Osteoblast (primary cell): ENCODE data around the gene EBF4. TPM values are rescaled to one million over a fixed set of nuclear protein-coding genes. Genes with fewer than 3 reads are reported as not detected.

ENCODE experiments used
- DNase-seq: peaks from one replicate; pipeline ENCODE4 v3.0.0; 2011; ENCODE audit warnings: low spot score, mixed read lengths; ENCODE audit not compliant: insufficient read length; ENCODE audit errors: missing footprints
- H2AFZ ChIP-seq: 2 replicates; pipeline ENCODE4 v1.6.0; 2011; ENCODE audit warnings: mild to moderate bottlenecking, low read length
- H3K27ac ChIP-seq: 2 replicates; pipeline ENCODE4 v1.5.1; 2011; ENCODE audit warnings: mild to moderate bottlenecking, low read depth, low read length, moderate library complexity
- H3K27me3 ChIP-seq: 2 replicates; pipeline ENCODE4 v1.6.0; 2012; ENCODE audit warnings: mild to moderate bottlenecking, control low read depth, inconsistent platforms, low read length, moderate library complexity; ENCODE audit not compliant: insufficient read depth
- H3K36me3 ChIP-seq: 2 replicates; pipeline ENCODE4 v1.5.1; 2011; ENCODE audit warnings: mild to moderate bottlenecking, low read length, control low read depth, moderate library complexity; ENCODE audit not compliant: insufficient read depth
- H3K4me1 ChIP-seq: 2 replicates; pipeline ENCODE4 v1.5.1; 2011; ENCODE audit warnings: mild to moderate bottlenecking, low read length, control low read depth, moderate library complexity; ENCODE audit not compliant: insufficient read depth
- H3K4me2 ChIP-seq: 2 replicates; pipeline ENCODE4 v1.6.0; 2011; ENCODE audit warnings: mild to moderate bottlenecking, low read length; ENCODE audit not compliant: insufficient read depth
- H3K4me3 ChIP-seq: fragments of 200-600 bp; sonication (generic); 3 replicates; pipeline ENCODE4 v1.5.1; 2012; ENCODE audit warnings: mild to moderate bottlenecking, low read length, inconsistent platforms; ENCODE audit not compliant: insufficient read depth
- H3K79me2 ChIP-seq: 2 replicates; pipeline ENCODE4 v1.6.0; 2012; ENCODE audit warnings: mild to moderate bottlenecking, low read length, control low read depth, inconsistent platforms; ENCODE audit not compliant: insufficient read depth
- H3K9me3 ChIP-seq: 2 replicates; pipeline ENCODE4 v1.5.1; 2011; ENCODE audit warnings: low read depth, low read length, control low read depth
- H4K20me1 ChIP-seq: 2 replicates; pipeline ENCODE4 v1.6.0; 2012; ENCODE audit warnings: mild to moderate bottlenecking, low read length, control low read depth; ENCODE audit not compliant: insufficient read depth
- total RNA-seq: library from RNA; depleted of rRNA; stranded (reverse); fragments of >200 nt; gene quantifications from 2 replicates; pipeline ENCODE4 v1.2.3, GENCODE V29; 2012
- TF ChIP-seq, protein P1 (sequence below): IDR thresholded peaks from 2 replicates; pipeline ENCODE4 v1.5.1; 2011; ENCODE audit warnings: mild to moderate bottlenecking, low read depth, low read length, moderate library complexity; ENCODE audit errors: extremely low read depth

The EBF4 gene
- total RNA-seq, 1 donor, result under 0.01 TPM

DNA sequence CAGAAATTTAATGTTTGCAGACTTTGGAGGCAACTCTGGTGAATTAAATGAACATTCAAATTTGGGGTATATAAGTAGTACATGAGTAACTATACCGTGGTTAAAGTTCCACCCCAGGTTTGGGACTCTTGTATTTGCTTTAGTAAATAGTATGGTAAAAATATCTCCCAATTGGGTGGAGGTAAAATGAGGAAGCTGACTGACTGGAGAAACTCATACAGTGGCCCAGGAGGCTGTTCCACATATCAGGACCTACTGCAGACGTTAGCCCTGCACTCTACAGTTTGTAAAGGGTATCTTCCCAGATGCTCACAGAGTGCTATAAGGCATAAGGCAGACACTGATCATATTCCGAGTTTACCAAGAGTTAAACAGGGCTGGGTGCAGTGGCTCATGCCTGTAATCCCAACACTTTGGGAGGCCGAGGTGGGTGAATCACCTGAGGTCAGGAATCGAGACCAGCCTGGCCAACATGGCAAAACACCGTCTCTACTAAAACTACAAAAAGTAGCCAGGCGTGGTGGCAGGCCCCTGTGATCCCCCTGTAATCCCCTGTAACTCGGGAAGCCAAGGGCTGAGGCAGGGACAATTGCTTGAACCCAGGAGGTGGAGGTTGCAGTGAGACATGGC is 54.2 kb downstream of the EBF4 start:
- Histone ChIP-seq H3K36me3 (no peaks in the 10 kb centered on the region), H3K4me3 (no peak overlapping the region), H3K79me2 (no peaks in the 10 kb centered on the region), H3K4me1 (peaks cover 6% of the 10 kb centered on the region), H3K27me3 (peaks cover 56% of the 10 kb centered on the region), H3K27ac (no peak overlapping the region), H3K4me2 (no peak overlapping the region), H2AFZ (no peak overlapping the region), H3K9me3 (no peaks in the 10 kb centered on the region), H4K20me1 (no peaks in the 10 kb centered on the region)
- DNase-seq, result peak; percentile 58
- TF ChIP-seq, protein P1, sequence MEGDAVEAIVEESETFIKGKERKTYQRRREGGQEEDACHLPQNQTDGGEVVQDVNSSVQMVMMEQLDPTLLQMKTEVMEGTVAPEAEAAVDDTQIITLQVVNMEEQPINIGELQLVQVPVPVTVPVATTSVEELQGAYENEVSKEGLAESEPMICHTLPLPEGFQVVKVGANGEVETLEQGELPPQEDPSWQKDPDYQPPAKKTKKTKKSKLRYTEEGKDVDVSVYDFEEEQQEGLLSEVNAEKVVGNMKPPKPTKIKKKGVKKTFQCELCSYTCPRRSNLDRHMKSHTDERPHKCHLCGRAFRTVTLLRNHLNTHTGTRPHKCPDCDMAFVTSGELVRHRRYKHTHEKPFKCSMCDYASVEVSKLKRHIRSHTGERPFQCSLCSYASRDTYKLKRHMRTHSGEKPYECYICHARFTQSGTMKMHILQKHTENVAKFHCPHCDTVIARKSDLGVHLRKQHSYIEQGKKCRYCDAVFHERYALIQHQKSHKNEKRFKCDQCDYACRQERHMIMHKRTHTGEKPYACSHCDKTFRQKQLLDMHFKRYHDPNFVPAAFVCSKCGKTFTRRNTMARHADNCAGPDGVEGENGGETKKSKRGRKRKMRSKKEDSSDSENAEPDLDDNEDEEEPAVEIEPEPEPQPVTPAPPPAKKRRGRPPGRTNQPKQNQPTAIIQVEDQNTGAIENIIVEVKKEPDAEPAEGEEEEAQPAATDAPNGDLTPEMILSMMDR, result no peak

DNA sequence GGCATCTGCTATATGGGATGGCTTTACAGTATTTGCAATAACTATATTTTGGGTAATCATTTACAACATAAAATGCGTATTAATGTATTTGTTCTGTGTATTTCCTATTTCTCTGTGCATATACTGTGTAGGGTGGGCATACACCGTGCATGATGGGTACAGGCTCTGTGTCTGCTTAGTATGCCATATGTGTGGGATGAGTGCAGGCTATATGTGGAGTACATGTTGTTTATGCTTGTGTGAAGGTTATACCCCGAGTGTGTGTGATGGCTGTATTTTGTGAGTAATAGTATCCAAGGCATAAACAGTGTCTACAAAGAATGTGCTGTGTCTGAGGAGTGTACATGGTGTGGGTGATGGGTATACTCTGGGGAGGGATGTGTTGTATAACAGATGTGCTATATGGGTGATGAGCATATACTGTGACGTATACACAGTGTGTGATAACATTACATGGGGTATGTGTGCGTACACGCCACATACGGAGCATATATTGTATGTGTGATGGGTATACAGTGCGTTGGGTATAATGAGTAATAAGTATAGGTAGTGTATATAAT is 55.2 kb downstream of the EBF4 start:
- Histone ChIP-seq H3K9me3 (no peaks in the 10 kb centered on the region), H2AFZ (no peak overlapping the region), H4K20me1 (no peaks in the 10 kb centered on the region), H3K4me3 (no peak overlapping the region), H3K36me3 (no peaks in the 10 kb centered on the region), H3K4me2 (no peak overlapping the region), H3K4me1 (peaks cover 11% of the 10 kb centered on the region), H3K79me2 (no peaks in the 10 kb centered on the region), H3K27me3 (peaks cover 53% of the 10 kb centered on the region), H3K27ac (no peak overlapping the region)
- TF ChIP-seq, protein P1, result no peak
- DNase-seq, result peak; percentile 74

DNA sequence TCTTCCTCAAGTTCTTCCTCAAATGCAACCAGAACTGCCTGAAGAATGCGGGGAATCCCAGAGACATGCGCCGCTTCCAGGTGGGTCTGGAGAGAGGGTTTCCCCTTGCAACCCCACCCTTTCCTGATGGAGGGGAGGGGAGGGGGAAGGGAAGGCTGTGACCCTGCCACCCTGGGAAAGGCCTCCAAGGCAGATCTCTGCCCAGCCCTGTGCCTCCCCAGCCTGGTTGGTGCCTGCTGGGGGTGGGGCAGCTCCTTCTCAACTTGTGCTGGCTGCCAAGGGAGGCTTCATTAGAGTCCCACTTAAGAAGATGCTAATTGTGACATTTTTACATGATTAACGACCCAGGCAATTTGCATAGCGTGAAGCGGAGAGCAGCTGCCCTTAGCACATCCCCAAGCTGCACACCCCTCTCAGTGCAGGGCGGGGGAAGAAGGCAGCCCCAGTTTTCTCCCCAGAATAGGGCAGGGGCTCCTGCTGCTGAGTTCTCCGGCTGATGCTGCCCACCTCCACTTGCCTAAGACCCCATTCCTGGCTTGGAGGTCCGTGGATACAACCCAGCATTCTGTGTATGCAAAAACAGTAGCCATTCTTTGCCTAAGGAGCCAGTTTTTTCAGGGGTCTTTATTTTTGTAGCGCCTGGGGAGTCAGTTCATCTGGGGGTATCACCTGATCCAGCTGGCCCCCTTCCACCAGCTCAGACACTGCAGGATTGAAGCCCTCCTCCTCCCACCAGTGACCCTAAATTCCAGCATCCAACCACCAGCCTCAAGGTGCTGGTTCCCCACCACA is 56.2 kb downstream of the EBF4 start:
- H4K20me1 ChIP-seq, result no peaks in the 10 kb centered on the region
- DNase-seq, result peak; percentile 77
- H3K4me3 ChIP-seq, result no peak overlapping the region
- H3K27ac ChIP-seq, result no peak overlapping the region
- H3K27me3 ChIP-seq, result peaks cover 56% of the 10 kb centered on the region
- H3K4me2 ChIP-seq, result no peak overlapping the region
- H3K36me3 ChIP-seq, result no peaks in the 10 kb centered on the region
- H2AFZ ChIP-seq, result no peak overlapping the region
- no peaks in the 10 kb centered on the region for H3K9me3 ChIP-seq
- no peaks in the 10 kb centered on the region for H3K79me2 ChIP-seq
- H3K4me1 ChIP-seq, result peaks cover 13% of the 10 kb centered on the region
- TF ChIP-seq, protein P1, result no peak
